ENCODE results near the gene FOXC1.

GRCh38 chr6:1561355-1561754 lies 48.4 kb upstream of the FOXC1 start:
- TF ChIP-seq, protein P1, sequence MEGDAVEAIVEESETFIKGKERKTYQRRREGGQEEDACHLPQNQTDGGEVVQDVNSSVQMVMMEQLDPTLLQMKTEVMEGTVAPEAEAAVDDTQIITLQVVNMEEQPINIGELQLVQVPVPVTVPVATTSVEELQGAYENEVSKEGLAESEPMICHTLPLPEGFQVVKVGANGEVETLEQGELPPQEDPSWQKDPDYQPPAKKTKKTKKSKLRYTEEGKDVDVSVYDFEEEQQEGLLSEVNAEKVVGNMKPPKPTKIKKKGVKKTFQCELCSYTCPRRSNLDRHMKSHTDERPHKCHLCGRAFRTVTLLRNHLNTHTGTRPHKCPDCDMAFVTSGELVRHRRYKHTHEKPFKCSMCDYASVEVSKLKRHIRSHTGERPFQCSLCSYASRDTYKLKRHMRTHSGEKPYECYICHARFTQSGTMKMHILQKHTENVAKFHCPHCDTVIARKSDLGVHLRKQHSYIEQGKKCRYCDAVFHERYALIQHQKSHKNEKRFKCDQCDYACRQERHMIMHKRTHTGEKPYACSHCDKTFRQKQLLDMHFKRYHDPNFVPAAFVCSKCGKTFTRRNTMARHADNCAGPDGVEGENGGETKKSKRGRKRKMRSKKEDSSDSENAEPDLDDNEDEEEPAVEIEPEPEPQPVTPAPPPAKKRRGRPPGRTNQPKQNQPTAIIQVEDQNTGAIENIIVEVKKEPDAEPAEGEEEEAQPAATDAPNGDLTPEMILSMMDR (IDR thresholded peaks at IDR 0.05; ENCODE audit: borderline replicate concordance, extremely low read depth, low read length, poor library complexity, severe bottlenecking), result no peak
- TF ChIP-seq EZH2 (IDR thresholded peaks at IDR 0.05; ENCODE audit: borderline replicate concordance, low read depth, low read length, severe bottlenecking), result no peak
